NB4 (cell line): ENCODE data around the gene PHKB.

Source experiments
- CTCF ChIP-seq: IDR thresholded peaks from one replicate; pipeline ENCODE4 v1.5.1; 2012; ENCODE audit warnings: low read depth, low read length
- MAX ChIP-seq: IDR thresholded peaks from 2 replicates; pipeline ENCODE4 v1.6.1; 2011; ENCODE audit warnings: low read depth, low read length
- POLR2A ChIP-seq: IDR thresholded peaks from 2 replicates; pipeline ENCODE4 v1.6.1; 2011; ENCODE audit warnings: mild to moderate bottlenecking; ENCODE audit not compliant: insufficient read length; ENCODE audit errors: extremely low read depth

GRCh38 chr16:47469227-47469626, 8.1 kb downstream of the PHKB start:
- TF ChIP-seq POLR2A (no peak), CTCF (no peak), MAX (no peak)
